Activated T-helper 17 cell treated with anti-CD3 and anti-CD28 coated beads, Interleukin-2, amount 50 U/mL, for 72 hours (primary cell): ENCODE measurements around the gene AKT3. TPM values are rescaled to one million over a fixed set of nuclear protein-coding genes. Genes with fewer than 3 reads are reported as not detected.

ENCODE experiments used
- ATAC-seq: fragments of 150-1000 bp; cut with Tn5 transposase; replicated peaks from 2 replicates; pipeline ENCODE4 v1.10.0; 2021; ENCODE audit warnings: mild to moderate bottlenecking, moderate library complexity
- H3K27ac Mint-ChIP-seq: one replicate; pipeline ENCODE4 v1.8.0; 2022; ENCODE audit warnings: mixed read lengths
- H3K27me3 Mint-ChIP-seq: one replicate; pipeline ENCODE4 v1.8.0; 2022; ENCODE audit warnings: mixed read lengths
- H3K36me3 Mint-ChIP-seq: one replicate; pipeline ENCODE4 v1.8.0; 2022; ENCODE audit warnings: low read depth, mild to moderate bottlenecking, mixed read lengths
- H3K4me1 Mint-ChIP-seq: one replicate; pipeline ENCODE4 v1.8.0; 2022; ENCODE audit warnings: mixed read lengths
- H3K4me3 Mint-ChIP-seq: one replicate; pipeline ENCODE4 v1.8.0; 2022; ENCODE audit warnings: mild to moderate bottlenecking, mixed read lengths
- H3K9me3 Mint-ChIP-seq: one replicate; pipeline ENCODE4 v1.8.0; 2022; ENCODE audit warnings: mixed read lengths
- total RNA-seq, 2 donors: library from RNA; stranded (reverse); gene quantifications; one replicate each; pipeline ENCODE4 v1.2.3, GENCODE V29; 2022

Gene AKT3
- total RNA-seq, 2 donors from 2014 or later: 32.2 to 53.2 TPM

- no peak for ATAC-seq
- no peaks in the 10 kb centered on the region for H3K9me3 Mint-ChIP-seq
- no peak overlapping the region for H3K4me3 Mint-ChIP-seq
- H3K4me1 Mint-ChIP-seq: peaks cover 33% of the 10 kb centered on the region
- H3K36me3 Mint-ChIP-seq: peaks cover 6% of the 10 kb centered on the region
- H3K27me3 Mint-ChIP-seq: no peaks in the 10 kb centered on the region
- no peak overlapping the region for H3K27ac Mint-ChIP-seq
These were observed 122.4 kb downstream of the AKT3 start for GRCh38 chr1:243727503-243728203.

GRCh38 chr1:243726806-243727502 lies 123.1 kb downstream of the AKT3 start:
- Mint-ChIP-seq H3K9me3 (no peaks in the 10 kb centered on the region), H3K4me1 (peaks cover 28% of the 10 kb centered on the region), H3K4me3 (no peak overlapping the region), H3K27ac (no peak overlapping the region), H3K27me3 (no peaks in the 10 kb centered on the region), H3K36me3 (peaks cover 6% of the 10 kb centered on the region)
- ATAC-seq: no peak

- no peak for ATAC-seq
- H3K4me3 Mint-ChIP-seq: no peak overlapping the region
- no peaks in the 10 kb centered on the region for H3K9me3 Mint-ChIP-seq
- peaks cover 6% of the 10 kb centered on the region for H3K36me3 Mint-ChIP-seq
- H3K4me1 Mint-ChIP-seq: peaks cover 31% of the 10 kb centered on the region
- no peaks in the 10 kb centered on the region for H3K27me3 Mint-ChIP-seq
- H3K27ac Mint-ChIP-seq: no peak overlapping the region
These were observed 124.2 kb downstream of the AKT3 start for GRCh38 chr1:243725846-243726245.

DNA sequence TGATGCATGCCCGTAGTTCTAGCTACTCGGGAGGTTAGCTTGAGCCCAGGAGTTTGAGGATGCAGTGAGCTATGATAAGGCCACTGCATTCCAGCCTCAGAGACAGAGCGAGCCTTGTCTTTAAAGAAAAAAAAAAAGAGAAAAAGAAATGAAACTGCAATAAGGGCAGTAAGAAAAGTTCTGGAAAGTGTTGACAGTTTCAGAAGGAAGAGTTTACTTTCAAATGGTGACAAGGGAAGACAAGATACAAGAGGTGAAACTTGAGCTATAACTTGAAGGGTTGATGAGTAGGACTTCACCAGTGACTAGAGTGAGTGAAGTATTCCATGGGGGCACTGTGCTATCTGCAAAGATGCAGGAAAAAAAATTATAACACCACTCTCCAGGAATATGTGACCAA lies 125.0 kb downstream of the AKT3 start:
- H3K4me3 Mint-ChIP-seq: no peak overlapping the region
- ATAC-seq: no peak

DNA sequence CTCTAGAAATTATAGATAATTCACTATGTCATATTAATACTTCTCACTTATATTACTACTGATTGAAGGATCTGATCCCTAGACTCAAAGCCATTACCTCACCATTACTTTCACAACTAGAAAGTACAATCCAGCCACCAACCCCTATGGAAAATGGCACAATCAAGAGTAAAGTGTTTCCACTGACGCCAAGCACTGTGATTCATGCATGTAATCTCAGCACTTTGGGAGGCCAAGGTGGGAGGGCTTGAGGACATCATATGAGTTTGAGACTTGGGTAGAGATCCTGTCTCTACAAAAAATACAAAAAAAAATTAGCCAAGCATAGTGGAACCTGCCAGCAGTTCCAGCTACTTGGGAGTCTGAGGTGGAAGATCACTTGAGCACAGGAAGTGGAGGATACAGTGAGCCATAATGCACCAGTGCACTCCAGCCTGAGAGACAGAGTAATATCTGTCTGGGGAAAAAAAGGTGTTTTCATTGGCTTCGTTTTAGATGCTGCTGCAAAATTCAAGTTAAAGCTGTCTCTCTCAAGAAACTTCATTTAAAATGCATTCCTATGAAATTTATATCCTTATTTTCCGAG lies 126.5 kb downstream of the AKT3 start:
- Mint-ChIP-seq H3K27me3 (no peaks in the 10 kb centered on the region), H3K27ac (peak overlapping the region; percentile 41)
- ATAC-seq: peak; percentile 50

More for the DNA sequence above, 125.0 kb downstream of the AKT3 start:
- Mint-ChIP-seq H3K27me3 (no peaks in the 10 kb centered on the region), H3K36me3 (peaks cover 6% of the 10 kb centered on the region), H3K27ac (no peak overlapping the region), H3K4me1 (peaks cover 33% of the 10 kb centered on the region), H3K9me3 (no peaks in the 10 kb centered on the region)

DNA sequence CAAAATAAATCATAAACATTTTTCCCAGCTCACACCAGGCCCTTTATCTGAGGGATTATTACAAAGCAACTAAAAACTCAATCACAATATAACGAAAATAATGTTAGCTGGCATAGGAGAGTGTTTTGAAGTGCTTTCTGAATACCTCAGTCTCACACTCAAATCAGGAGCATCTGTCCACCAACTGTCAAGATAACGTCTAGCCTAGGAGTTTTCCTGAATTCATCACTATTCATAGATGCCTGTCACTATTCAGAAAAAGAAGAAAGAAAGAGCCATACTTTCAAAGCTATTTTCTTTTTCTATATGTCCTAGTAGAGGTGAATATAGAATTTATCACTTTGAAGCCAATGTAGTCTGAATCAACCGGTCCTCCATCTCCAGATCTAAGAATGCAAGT lies 127.0 kb downstream of the AKT3 start:
- Mint-ChIP-seq H3K4me1 (peaks cover 33% of the 10 kb centered on the region), H3K36me3 (peaks cover 12% of the 10 kb centered on the region), H3K4me3 (no peak overlapping the region), H3K9me3 (no peaks in the 10 kb centered on the region), H3K27me3 (no peaks in the 10 kb centered on the region), H3K27ac (peak overlapping the region; percentile 41)
- no peak for ATAC-seq

More for the DNA sequence above, 126.5 kb downstream of the AKT3 start:
- Mint-ChIP-seq H3K4me1 (peaks cover 33% of the 10 kb centered on the region), H3K9me3 (no peaks in the 10 kb centered on the region), H3K36me3 (peaks cover 12% of the 10 kb centered on the region), H3K4me3 (no peak overlapping the region)

GRCh38 chr1:243719476-243719875 lies 130.6 kb downstream of the AKT3 start:
- Mint-ChIP-seq H3K27ac (peak overlapping the region; percentile 22), H3K4me3 (no peak overlapping the region), H3K27me3 (no peaks in the 10 kb centered on the region), H3K36me3 (peaks cover 12% of the 10 kb centered on the region), H3K4me1 (peaks cover 31% of the 10 kb centered on the region), H3K9me3 (no peaks in the 10 kb centered on the region)
- ATAC-seq: no peak

- Mint-ChIP-seq H3K9me3 (no peaks in the 10 kb centered on the region), H3K27me3 (no peaks in the 10 kb centered on the region), H3K27ac (no peak overlapping the region), H3K36me3 (peaks cover 12% of the 10 kb centered on the region), H3K4me1 (peaks cover 31% of the 10 kb centered on the region), H3K4me3 (no peak overlapping the region)
- no peak for ATAC-seq
These were observed 131.2 kb downstream of the AKT3 start for GRCh38 chr1:243718893-243719292.

DNA sequence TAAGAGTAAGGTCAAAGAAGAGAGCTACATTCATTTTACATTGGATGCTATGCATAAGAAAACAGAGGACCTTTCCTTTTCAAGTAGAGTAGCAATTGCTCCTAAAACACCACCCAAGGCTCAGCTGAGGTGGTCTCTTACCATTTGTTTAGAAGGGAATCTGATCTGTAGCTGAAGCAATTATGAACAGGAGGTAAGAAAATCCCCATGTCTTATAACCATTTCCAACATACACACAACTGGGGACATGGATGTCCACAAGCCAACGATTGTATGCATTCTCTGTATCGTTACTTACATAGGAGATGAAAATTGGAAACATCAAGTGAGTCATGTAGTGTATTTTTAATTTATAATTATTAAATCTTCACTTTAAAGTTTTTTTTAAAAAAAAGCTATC lies 132.0 kb downstream of the AKT3 start:
- H3K27me3 Mint-ChIP-seq: no peaks in the 10 kb centered on the region
- H3K36me3 Mint-ChIP-seq: peaks cover 6% of the 10 kb centered on the region
- H3K27ac Mint-ChIP-seq: no peak overlapping the region
- no peak for ATAC-seq
- no peak overlapping the region for H3K4me3 Mint-ChIP-seq
- H3K9me3 Mint-ChIP-seq: no peaks in the 10 kb centered on the region
- peaks cover 24% of the 10 kb centered on the region for H3K4me1 Mint-ChIP-seq

GRCh38 chr1:243716906-243717305 lies 133.1 kb downstream of the AKT3 start:
- Mint-ChIP-seq H3K9me3 (no peaks in the 10 kb centered on the region), H3K27ac (peak overlapping the region; percentile 65)
- ATAC-seq: no peak

DNA sequence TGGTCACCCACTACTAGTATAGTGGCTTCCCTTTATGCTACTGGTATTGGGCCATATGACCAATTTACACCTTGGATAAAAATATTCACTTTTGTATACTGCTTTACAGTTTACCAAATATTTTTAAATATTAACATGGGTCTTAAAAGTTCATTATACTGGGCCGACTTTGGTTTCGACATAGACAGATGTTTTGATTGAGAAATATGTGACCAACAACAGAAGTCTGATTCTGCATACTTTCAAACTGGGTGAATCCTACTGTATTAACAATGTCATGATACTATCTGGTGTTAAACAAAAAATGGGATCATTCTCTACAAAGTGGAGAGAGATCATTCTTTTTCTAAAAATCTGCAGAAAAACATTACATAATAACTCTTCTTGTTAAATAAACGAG lies 134.8 kb downstream of the AKT3 start:
- Mint-ChIP-seq H3K4me3 (no peak overlapping the region), H3K36me3 (peaks cover 6% of the 10 kb centered on the region), H3K4me1 (peaks cover 22% of the 10 kb centered on the region), H3K27me3 (no peaks in the 10 kb centered on the region), H3K27ac (no peak overlapping the region), H3K9me3 (no peaks in the 10 kb centered on the region)
- no peak for ATAC-seq

More at GRCh38 chr1:243716906-243717305, 133.1 kb downstream of the AKT3 start:
- peaks cover 6% of the 10 kb centered on the region for H3K36me3 Mint-ChIP-seq
- H3K4me1 Mint-ChIP-seq: peaks cover 24% of the 10 kb centered on the region
- H3K4me3 Mint-ChIP-seq: no peak overlapping the region
- H3K27me3 Mint-ChIP-seq: no peaks in the 10 kb centered on the region

- H3K36me3 Mint-ChIP-seq: no peaks in the 10 kb centered on the region
These were observed 136.4 kb downstream of the AKT3 start for GRCh38 chr1:243713470-243714186.

DNA sequence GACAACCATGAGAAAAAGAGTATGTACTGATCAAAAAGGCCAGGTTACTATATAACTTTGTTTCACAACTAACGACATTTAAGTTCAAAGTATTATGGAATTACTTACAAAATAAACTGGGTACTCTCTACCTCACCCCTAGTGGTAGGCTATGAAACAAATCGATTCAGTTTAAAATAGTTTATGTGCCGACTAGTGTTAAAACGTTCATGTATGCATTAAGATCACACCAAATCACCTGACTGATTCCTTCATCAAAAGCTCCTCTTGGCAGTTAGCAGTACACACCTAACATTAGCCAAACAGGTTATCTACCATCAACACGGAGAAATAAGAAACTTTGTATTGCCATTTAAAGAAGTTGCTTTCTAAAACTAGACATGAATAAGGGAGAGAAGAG lies 137.1 kb downstream of the AKT3 start:
- no peak overlapping the region for H3K4me3 Mint-ChIP-seq
- H3K27me3 Mint-ChIP-seq: no peaks in the 10 kb centered on the region
- no peaks in the 10 kb centered on the region for H3K9me3 Mint-ChIP-seq
- H3K36me3 Mint-ChIP-seq: no peaks in the 10 kb centered on the region
- ATAC-seq: no peak
- no peak overlapping the region for H3K27ac Mint-ChIP-seq
- H3K4me1 Mint-ChIP-seq: peaks cover 14% of the 10 kb centered on the region

More at GRCh38 chr1:243713470-243714186, 136.4 kb downstream of the AKT3 start:
- Mint-ChIP-seq H3K9me3 (no peaks in the 10 kb centered on the region), H3K27ac (no peak overlapping the region), H3K4me3 (no peak overlapping the region), H3K27me3 (no peaks in the 10 kb centered on the region), H3K4me1 (peaks cover 14% of the 10 kb centered on the region)
- ATAC-seq: no peak

DNA sequence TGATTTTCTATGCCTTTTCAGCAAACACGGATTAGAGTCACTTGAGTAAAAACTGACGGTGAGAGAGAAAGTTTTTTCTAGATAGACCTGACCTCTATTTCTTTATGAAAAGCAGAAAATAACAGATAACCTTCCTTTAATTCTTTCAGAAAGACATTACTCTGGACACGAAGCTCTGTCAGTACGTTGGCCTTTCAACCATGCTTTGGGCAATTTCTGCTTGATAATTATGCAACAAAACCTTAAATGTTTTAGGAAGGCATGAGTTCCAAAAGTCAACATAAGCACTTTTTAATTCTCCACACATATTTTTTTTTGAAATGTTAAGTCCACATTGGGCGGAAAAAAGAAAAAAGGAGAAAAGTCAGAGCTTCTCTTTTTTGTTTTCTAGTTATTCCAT lies 137.8 kb downstream of the AKT3 start:
- Mint-ChIP-seq H3K9me3 (no peaks in the 10 kb centered on the region), H3K36me3 (no peaks in the 10 kb centered on the region), H3K4me3 (no peak overlapping the region), H3K27me3 (no peaks in the 10 kb centered on the region), H3K27ac (no peak overlapping the region), H3K4me1 (peaks cover 14% of the 10 kb centered on the region)
- no peak for ATAC-seq
